Superior temporal gyrus (tissue), 1 donor: Measurements from ENCODE around the gene TMEM266.

Experiments
- DNase-seq: peaks from one replicate; pipeline ENCODE4 v3.0.0-alpha.2; 2016; ENCODE audit errors: extremely low spot score

TMEM266 gene

GRCh38 chr15:76183930-76184649, 124.3 kb downstream of the TMEM266 start:
- DNase-seq, result no peak

GRCh38 chr15:76184650-76185035, 124.9 kb downstream of the TMEM266 start:
- no peak for DNase-seq

GRCh38 chr15:76185716-76186115, 125.9 kb downstream of the TMEM266 start:
- no peak for DNase-seq

GRCh38 chr15:76187163-76187562, 127.4 kb downstream of the TMEM266 start:
- DNase-seq, result no peak

GRCh38 chr15:76189106-76189505, 129.3 kb downstream of the TMEM266 start:
- no peak for DNase-seq

- no peak for DNase-seq
Measured at GRCh38 chr15:76190070-76190564, 130.3 kb downstream of the TMEM266 start.

- peak; percentile 83 for DNase-seq
Measured at GRCh38 chr15:76190751-76191538, 131.2 kb downstream of the TMEM266 start.

GRCh38 chr15:76191539-76192244, 131.9 kb downstream of the TMEM266 start:
- no peak for DNase-seq

GRCh38 chr15:76192715-76193114, 132.9 kb downstream of the TMEM266 start:
- no peak for DNase-seq

GRCh38 chr15:76193934-76194333, 134.1 kb downstream of the TMEM266 start:
- no peak for DNase-seq

GRCh38 chr15:76195506-76196268, 135.9 kb downstream of the TMEM266 start:
- DNase-seq, result no peak

GRCh38 chr15:76196269-76197231, 136.8 kb downstream of the TMEM266 start:
- DNase-seq, result peak; percentile 63

- DNase-seq, result no peak
Measured at GRCh38 chr15:76197703-76198455, 138.1 kb downstream of the TMEM266 start.

- DNase-seq, result no peak
Measured at GRCh38 chr15:76198456-76199105, 138.8 kb downstream of the TMEM266 start.

- peak; percentile 18 for DNase-seq
Measured at GRCh38 chr15:76199106-76200082, 139.6 kb downstream of the TMEM266 start.

GRCh38 chr15:76200083-76200465, 140.3 kb downstream of the TMEM266 start:
- DNase-seq, result no peak

- no peak for DNase-seq
Measured at GRCh38 chr15:76200641-76201105, 140.9 kb downstream of the TMEM266 start.
